Liver (tissue), 9 donors: ENCODE measurements around the gene KRT9. TPM values are rescaled to one million over a fixed set of nuclear protein-coding genes. Genes with fewer than 3 reads are reported as not detected.

ENCODE experiments used
- DNase-seq: peaks from one replicate; pipeline ENCODE4 v3.0.0-alpha.2; 2017; ENCODE audit warnings: low spot score
- H3K27ac ChIP-seq, 2 donors: one replicate each; pipeline ENCODE4 v1.7.0; 2013; ENCODE audit warnings: inconsistent platforms in 2 of 2, low read length in 2 of 2, control low read depth in 1 of 2, low read depth in 1 of 2, mild to moderate bottlenecking in 1 of 2
- H3K27me3 ChIP-seq, 4 donors: one replicate each; pipeline versions ENCODE4 v1.6.1 to v1.7.0; 2013; ENCODE audit warnings: low read length in 3 of 4, inconsistent platforms in 1 of 4, mild to moderate bottlenecking in 1 of 4, moderate library complexity in 1 of 4; ENCODE audit not compliant: control insufficient read depth in 4 of 4, insufficient read depth in 4 of 4
- H3K36me3 ChIP-seq, 4 donors: one replicate each; pipeline versions ENCODE4 v1.6.1 to v1.7.0; 2013; ENCODE audit warnings: low read length in 3 of 4, mild to moderate bottlenecking in 3 of 4, low read depth in 1 of 4, moderate library complexity in 1 of 4; ENCODE audit not compliant: control insufficient read depth in 4 of 4, insufficient read depth in 3 of 4
- H3K4me1 ChIP-seq, 4 donors: one replicate each; pipeline versions ENCODE4 v1.6.1 to v1.7.0; 2013; ENCODE audit warnings: low read length in 3 of 4, mild to moderate bottlenecking in 3 of 4, moderate library complexity in 1 of 4; ENCODE audit not compliant: control insufficient read depth in 4 of 4, insufficient read depth in 4 of 4
- H3K4me3 ChIP-seq, 3 donors: one replicate each; pipeline versions ENCODE4 v1.6.1 to v1.7.0; 2013; ENCODE audit warnings: low read length in 3 of 3, control low read depth in 1 of 3, low read depth in 1 of 3, mild to moderate bottlenecking in 1 of 3
- H3K9ac ChIP-seq, 2 donors: one replicate each; pipeline ENCODE4 v1.7.0; 2013; ENCODE audit warnings: low read length in 2 of 2, mild to moderate bottlenecking in 2 of 2, moderate library complexity in 2 of 2, control low read depth in 1 of 2, low read depth in 1 of 2
- H3K9me3 ChIP-seq, 4 donors: one replicate each; pipeline versions ENCODE4 v1.6.1 to v1.7.0; 2013; ENCODE audit warnings: low read length in 3 of 4; ENCODE audit not compliant: control insufficient read depth in 4 of 4
- CTCF ChIP-seq: fragments of 150-350 bp; IDR thresholded peaks from 2 replicates; pipeline ENCODE4 v1.5.1; 2017; ENCODE audit warnings: improper control_type of control experiment, low read depth, low read length; ENCODE audit not compliant: missing input control
- EGR1 ChIP-seq, 2 donors: IDR thresholded peaks; 2 replicates each; pipeline ENCODE4 v1.6.1; 2016 to 2018; ENCODE audit warnings: antibody characterized with exemption in 2 of 2, low read depth in 2 of 2
- FOXA1 ChIP-seq: IDR thresholded peaks from 2 replicates; pipeline ENCODE4 v1.6.1; 2016; ENCODE audit warnings: antibody characterized with exemption
- FOXA2 ChIP-seq: IDR thresholded peaks from 2 replicates; pipeline ENCODE4 v1.6.1; 2016; ENCODE audit warnings: antibody characterized with exemption
- GABPA ChIP-seq, 2 donors: IDR thresholded peaks in 1 of 2; conservative IDR thresholded peaks in 1 of 2; 2 replicates each; pipeline ENCODE4 v1.6.1; 2016; ENCODE audit warnings: antibody characterized with exemption in 2 of 2, mild to moderate bottlenecking in 1 of 2, moderate library complexity in 1 of 2
- HNF4A ChIP-seq, 2 donors: conservative IDR thresholded peaks; 2 replicates each; pipeline ENCODE4 v1.6.1; 2016; ENCODE audit warnings: antibody characterized with exemption in 2 of 2, mild to moderate bottlenecking in 2 of 2
- HNF4G ChIP-seq: IDR thresholded peaks from 2 replicates; pipeline ENCODE4 v1.6.1; 2016; ENCODE audit warnings: antibody characterized with exemption
- JUND ChIP-seq, 2 donors: IDR thresholded peaks; 2 replicates each; pipeline ENCODE4 v1.6.1; 2016; ENCODE audit warnings: antibody characterized with exemption in 2 of 2
- MAX ChIP-seq: IDR thresholded peaks from 2 replicates; pipeline ENCODE4 v1.6.1; 2016; ENCODE audit warnings: antibody characterized with exemption
- NR2F2 ChIP-seq: IDR thresholded peaks from 2 replicates; pipeline ENCODE4 v1.6.1; 2016; ENCODE audit warnings: antibody characterized with exemption
- RAD21 ChIP-seq, 2 donors: IDR thresholded peaks; 2 replicates each; pipeline ENCODE4 v1.6.1; 2016; ENCODE audit warnings: antibody characterized with exemption in 2 of 2, mild to moderate bottlenecking in 2 of 2
- REST ChIP-seq: IDR thresholded peaks from 2 replicates; pipeline ENCODE4 v1.6.1; 2016; ENCODE audit warnings: antibody characterized with exemption, mild to moderate bottlenecking
- RXRA ChIP-seq, 2 donors: IDR thresholded peaks; 2 replicates each; pipeline ENCODE4 v1.6.1; 2017 to 2018; ENCODE audit warnings: antibody characterized with exemption in 2 of 2, mild to moderate bottlenecking in 1 of 2
- SP1 ChIP-seq: IDR thresholded peaks from 2 replicates; pipeline ENCODE4 v1.6.1; 2018; ENCODE audit warnings: antibody characterized with exemption, mild to moderate bottlenecking
- TAF1 ChIP-seq: conservative IDR thresholded peaks from 2 replicates; pipeline ENCODE4 v1.6.1; 2016; ENCODE audit warnings: antibody characterized with exemption, mild to moderate bottlenecking
- YY1 ChIP-seq: IDR thresholded peaks from 2 replicates; pipeline ENCODE4 v1.6.1; 2016; ENCODE audit warnings: antibody characterized with exemption, mild to moderate bottlenecking
- ZBTB33 ChIP-seq: IDR thresholded peaks from 2 replicates; pipeline ENCODE4 v1.6.1; 2016; ENCODE audit warnings: antibody characterized with exemption
- WGBS: extraction: QIAGEN DNeasy Blood & Tissue Kit; methylation state at CpG from one replicate; pipeline ENCODE4 v1.1.7; 2013; 5-methylcytosine and 5-hydroxymethylcytosine counted together
- polyA plus RNA-seq, 2 donors: library from polyadenylated mRNA; stranded (reverse) in 1 of 2; unstranded in 1 of 2; fragments of 200-250 nt in 1 of 2; fragments of >200 nt in 1 of 2; fragmentation: Nextera tagmentation in 1 of 2; extraction: Ambion mirVana in 1 of 2; gene quantifications; one replicate each; pipeline versions ENCODE4 v1.2.1 to v1.2.3, GENCODE V29; 2013 to 2015
- total RNA-seq, 2 donors: library from RNA; depleted of rRNA; stranded (reverse); fragments of >200 nt; gene quantifications; one replicate each; pipeline ENCODE4 v1.2.3, GENCODE V29; 2014
- TF ChIP-seq, protein P1 (sequence below): IDR thresholded peaks from 2 replicates; pipeline ENCODE4 v1.6.1; 2016; ENCODE audit warnings: antibody characterized with exemption
- donor health status: healthy.
- donor health status: healthy.
- donor health status: healthy.
- donor health status: healthy.
- donor health status: healthy.

The KRT9 gene
- total and polyA plus RNA-seq, 4 donors, result not detected

DNA sequence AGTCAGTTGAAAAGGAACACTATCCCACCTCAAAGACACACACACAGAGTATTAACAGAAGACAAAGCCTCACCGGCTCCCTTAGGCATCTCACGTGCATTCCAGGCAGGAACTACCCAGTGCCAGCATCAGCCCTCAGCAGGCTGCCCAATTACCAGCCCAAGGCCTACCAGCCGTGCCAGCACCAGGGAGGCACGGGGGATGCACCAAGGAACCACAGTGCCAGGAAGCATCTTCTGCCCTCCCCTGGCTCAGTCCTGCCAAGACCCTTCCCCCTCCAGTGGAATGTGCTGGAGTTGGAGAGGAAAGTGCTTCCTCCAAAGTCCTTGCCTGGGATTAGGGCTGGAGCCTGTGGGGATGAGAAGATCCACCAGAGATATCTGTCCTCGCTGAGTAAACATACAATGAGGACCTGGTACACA lies 32.8 kb downstream of the KRT9 start:
- no peak for DNase-seq
- H3K27me3 ChIP-seq, result peaks cover 0 to 2% (median 0%) of the 10 kb centered on the region in 4 donors
- H3K4me1 ChIP-seq, result no peaks in the 10 kb centered on the region
- no peaks in the 10 kb centered on the region for H3K36me3 ChIP-seq
- H3K27ac ChIP-seq, result no peak overlapping the region
- no peak for TF ChIP-seq TAF1
- no peak for TF ChIP-seq RXRA (IDR thresholded peaks at IDR 0.05)
- TF ChIP-seq NR2F2, result no peak
- TF ChIP-seq GABPA (IDR thresholded peaks at IDR 0.05 in 1 of 2, conservative IDR thresholded peaks at IDR 0.05 in 1 of 2), result no peak
- TF ChIP-seq FOXA2, result no peak
- TF ChIP-seq ZBTB33, result no peak
- no peak for TF ChIP-seq SP1
- TF ChIP-seq RAD21 (IDR thresholded peaks at IDR 0.05), result no peak
- TF ChIP-seq HNF4G, result no peak
- TF ChIP-seq, protein P1, sequence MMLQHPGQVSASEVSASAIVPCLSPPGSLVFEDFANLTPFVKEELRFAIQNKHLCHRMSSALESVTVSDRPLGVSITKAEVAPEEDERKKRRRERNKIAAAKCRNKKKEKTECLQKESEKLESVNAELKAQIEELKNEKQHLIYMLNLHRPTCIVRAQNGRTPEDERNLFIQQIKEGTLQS, result no peak
- no peak for TF ChIP-seq HNF4A (conservative IDR thresholded peaks at IDR 0.05)
- TF ChIP-seq FOXA1, result no peak
- TF ChIP-seq CTCF, result no peak
- TF ChIP-seq REST, result no peak
- no peak for TF ChIP-seq YY1
- no peak for TF ChIP-seq JUND (IDR thresholded peaks at IDR 0.05)
- WGBS, result 74% methylated on average over 5 of the region's 5 CpGs
- no peak overlapping the region for H3K4me3 ChIP-seq
- no peaks in the 10 kb centered on the region for H3K9me3 ChIP-seq
- no peak overlapping the region for H3K9ac ChIP-seq

DNA sequence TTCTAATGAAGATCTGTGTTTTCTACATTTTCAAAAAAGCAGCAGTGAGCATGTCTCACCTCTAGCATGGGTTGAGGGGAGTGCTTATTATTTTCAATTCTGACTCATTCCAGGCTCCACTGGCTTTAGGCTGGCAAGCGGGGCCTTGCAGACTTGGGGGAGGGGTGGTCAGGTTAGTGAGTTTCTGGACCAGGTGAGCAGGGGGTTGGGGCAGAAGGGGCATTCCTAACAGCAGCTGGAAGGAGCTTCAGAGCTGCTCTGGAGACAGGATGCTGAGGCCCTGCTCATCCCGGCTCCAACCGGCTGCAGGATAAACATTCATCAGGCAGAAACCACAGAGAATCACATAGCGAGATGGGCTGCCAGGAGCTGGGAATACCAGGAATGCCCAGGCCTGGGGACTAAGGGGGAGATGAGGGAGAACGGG lies 33.3 kb downstream of the KRT9 start:
- TF ChIP-seq RXRA (IDR thresholded peaks at IDR 0.05) (no peak), GABPA (IDR thresholded peaks at IDR 0.05 in 1 of 2, conservative IDR thresholded peaks at IDR 0.05 in 1 of 2) (no peak), JUND (IDR thresholded peaks at IDR 0.05) (no peak), MAX (no peak), HNF4G (no peak), CTCF (no peak), EGR1 (IDR thresholded peaks at IDR 0.05; ENCODE audit: low read depth in 2 of 2) (no peak), REST (no peak), TAF1 (no peak)
- no peak for DNase-seq
- peaks cover 0 to 2% (median 0%) of the 10 kb centered on the region in 4 donors for H3K27me3 ChIP-seq

More for the DNA sequence above, 33.3 kb downstream of the KRT9 start:
- 80% methylated on average over 5 of the region's 5 CpGs for WGBS
- Histone ChIP-seq H3K36me3 (no peaks in the 10 kb centered on the region), H3K9me3 (no peaks in the 10 kb centered on the region), H3K9ac (no peak overlapping the region), H3K27ac (no peak overlapping the region), H3K4me3 (no peak overlapping the region), H3K4me1 (no peaks in the 10 kb centered on the region)
